ENCODE measurements around the gene RHBDD3. TPM values are rescaled to one million over a fixed set of nuclear protein-coding genes. Genes with fewer than 3 reads are reported as not detected.

The RHBDD3 gene
- total and polyA plus RNA-seq, 2 of the 8 experiments (the other 6 are each of a cell fraction or from before 2014, with no cell fraction given), result 72.1 to 117 TPM

DNA sequence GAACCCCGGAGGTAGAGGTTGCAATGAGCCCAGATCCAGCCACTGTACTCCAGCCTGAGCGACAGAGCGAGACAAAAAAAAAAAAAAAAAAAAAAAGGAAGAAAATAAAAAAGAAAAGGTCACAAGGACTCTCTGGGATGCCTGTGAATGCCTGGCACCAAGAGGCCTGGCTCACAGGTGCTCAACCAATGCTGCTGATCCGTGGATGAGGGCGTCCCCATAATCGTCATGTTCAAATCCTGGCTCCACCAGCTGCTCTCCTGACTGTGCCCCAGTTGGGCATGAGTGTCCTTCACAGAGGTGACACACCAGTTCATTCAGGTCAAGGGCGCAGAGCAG lies 38.0 kb upstream of the RHBDD3 start:
- no peaks in the 10 kb centered on the region for H3K79me1 ChIP-seq (ENCODE audit: low read depth, low read length)
- DNase-seq (ENCODE audit: low read depth in 1 of 2, low spot score in 2 of 2) (no peak), FAIRE-seq (no peak)
- H3K56ac ChIP-seq (replicated peaks; ENCODE audit: insufficient read length, low read depth, low read length), result no peak overlapping the region
- H3K23ac ChIP-seq (ENCODE audit: insufficient read length), result no peak overlapping the region
- H3K9ac ChIP-seq (replicated peaks in 1 of 4; ENCODE audit: extremely low read depth in 1 of 4, low read depth in 3 of 4, low read length in 3 of 4), result no peak overlapping the region
- TF ChIP-seq MAFK (IDR thresholded peaks at IDR 0.05; ENCODE audit: low read depth, low read length), result no peak
- no peak for TF ChIP-seq EZH2 (IDR thresholded peaks at IDR 0.05; ENCODE audit: low read depth, low read length, severe bottlenecking)
- no peak for TF ChIP-seq CHD2 (IDR thresholded peaks at IDR 0.05; ENCODE audit: low read length)
- no peak for TF ChIP-seq NANOG (IDR thresholded peaks at IDR 0.05; ENCODE audit: insufficient read depth, low read depth, low read length, poor library complexity, severe bottlenecking)
- TF ChIP-seq HDAC6 (IDR thresholded peaks at IDR 0.05; ENCODE audit: low read depth, low read length), result no peak
- TF ChIP-seq SIRT6 (IDR thresholded peaks at IDR 0.05; ENCODE audit: low read length), result no peak
- TF ChIP-seq KDM4A (IDR thresholded peaks at IDR 0.05; ENCODE audit: low read depth, low read length, severe bottlenecking), result no peak
- TF ChIP-seq SAP30 (IDR thresholded peaks at IDR 0.05; ENCODE audit: insufficient read depth, insufficient replicate concordance, low read length), result no peak
- TF ChIP-seq RNF2 (IDR thresholded peaks at IDR 0.05; ENCODE audit: borderline replicate concordance, low read depth, low read length, missing control alignments, poor library complexity, severe bottlenecking), result no peak
- TF ChIP-seq CBX8 (IDR thresholded peaks at IDR 0.05; ENCODE audit: borderline replicate concordance, low read depth, low read length), result no peak
- no peak for TF ChIP-seq CREB1 (IDR thresholded peaks at IDR 0.05)
- H4K91ac ChIP-seq (replicated peaks; ENCODE audit: insufficient read length, low read length), result peak overlapping the region; percentile 83
- H2BK20ac ChIP-seq (ENCODE audit: low read length), result no peak overlapping the region
- ChIA-PET CTCF (ENCODE audit: partially characterized antibody) (interaction anchor here (0.6 to 2.2 kb wide), 6 partner anchors 12 to 218 kb away, joined by 3 to 10 read pairs (median 4); no protein-coding TSS in a partner anchor), POLR2A (ENCODE audit: partially characterized antibody) (interaction anchor here (0.8 to 9.1 kb wide), 13 partner anchors 8 to 85 kb away, joined by 3 to 66 read pairs (median 7); partner anchors contain the start of genes EWSR1, RASL10A and RHBDD3)
- H3K14ac ChIP-seq (ENCODE audit: insufficient read length), result no peak overlapping the region
- no peak overlapping the region for H3K27ac ChIP-seq (ENCODE audit: low read depth, low read length)
- peaks cover 0 to 8% of the 10 kb centered on the region in 2 experiments for H4K20me1 ChIP-seq (replicated peaks in 1 of 2; ENCODE audit: control insufficient read depth in 1 of 2, insufficient read depth in 2 of 2, low read length in 2 of 2)
- peaks cover 0 to 10% (median 5%) of the 10 kb centered on the region in 4 experiments; a peak in 5 of 7 replicates for H3K4me1 ChIP-seq (replicated peaks in 1 of 4; ENCODE audit: control insufficient read depth in 3 of 4, insufficient read depth in 4 of 4, low read length in 3 of 4)
- H4K8ac ChIP-seq (ENCODE audit: extremely low read depth, insufficient read depth, low read length), result no peak overlapping the region
- H3K4me2 ChIP-seq (ENCODE audit: insufficient read depth in 1 of 2, low read depth in 2 of 2, low read length in 2 of 2), result peak overlapping the region; percentile 72 to 74
- peak overlapping the region; percentile 62 for H2BK120ac ChIP-seq (replicated peaks; ENCODE audit: low read depth, low read length)
- 68% methylated on average over 7 of the region's 7 CpGs; no CpG with 5 or more reads in 1 of the 2 experiments for WGBS, 2 experiments (ENCODE audit: extremely low coverage in 1 of 2, insufficient coverage in 1 of 2, insufficient read length in 1 of 2, insufficient replicate concordance in 2 of 2, low coverage in 1 of 2, low lambda C conversion rate in 2 of 2, missing lambda C conversion rate in 1 of 2)
- peak overlapping the region; percentile 40 to 68 (median 52); a peak in 7 of 8 replicates for H3K4me3 ChIP-seq (ENCODE audit: extremely low read depth in 1 of 4, insufficient read depth in 2 of 4, low read depth in 3 of 4, low read length in 4 of 4)
- peak overlapping the region; percentile 95; the same call in 1 of the 2 replicates for H2BK5ac ChIP-seq (ENCODE audit: low read depth, low read length)
- peak overlapping the region; percentile 93; the same call in 1 of the 2 replicates for H2BK15ac ChIP-seq (ENCODE audit: low read length)
- peaks cover 6% of the 10 kb centered on the region; the same call in 1 of the 2 replicates for H3K23me2 ChIP-seq (ENCODE audit: low read depth, low read length)
- no peaks in the 10 kb centered on the region for H3K79me2 ChIP-seq (ENCODE audit: control insufficient read depth in 1 of 2, insufficient read depth in 2 of 2, low read length in 2 of 2)
- H2AK5ac ChIP-seq (ENCODE audit: low read depth, low read length), result no peak overlapping the region
- H3K4ac ChIP-seq (replicated peaks; ENCODE audit: insufficient read length, low read depth, low read length), result peak overlapping the region; percentile 63
- H4K5ac ChIP-seq (ENCODE audit: insufficient read length, low read depth, low read length), result peak overlapping the region; percentile 17
- H3K36me3 ChIP-seq (ENCODE audit: control insufficient read depth in 2 of 4, insufficient read depth in 4 of 4, low read length in 3 of 4), result peaks cover 0 to 2% (median under 1%) of the 10 kb centered on the region in 4 experiments; a peak in 1 of 8 replicates
- no peaks in the 10 kb centered on the region for H3K9me3 ChIP-seq (ENCODE audit: insufficient read depth in 2 of 2, low read depth in 1 of 2, low read length in 1 of 2)
- peak overlapping the region; percentile 91; the same call in 1 of the 2 replicates for H2BK12ac ChIP-seq (ENCODE audit: low read depth, low read length)
- H3K27me3 ChIP-seq (replicated peaks in 1 of 4; ENCODE audit: control insufficient read depth in 3 of 4, extremely low read depth in 1 of 4, insufficient read depth in 3 of 4, low read length in 3 of 4), result peaks cover 0 to 7% (median 0%) of the 10 kb centered on the region in 4 experiments; a peak in 2 of 7 replicates
- no peak overlapping the region for H2AFZ ChIP-seq (ENCODE audit: low read length)
- H3K18ac ChIP-seq (ENCODE audit: extremely low read depth, low read length), result peak overlapping the region; percentile 79
